Measurements from ENCODE around the gene TNN.
"Not testable (repeated sequence)": the region's sequence is repeated elsewhere in the genome, so short reads cannot be mapped to it uniquely, and the experiment has no call there.

Gene TNN

GRCh38 chr1:175034775-175035174 lies 32.9 kb upstream of the TNN start:
- no peak for TF ChIP-seq CTCF (IDR thresholded peaks at IDR 0.05; ENCODE audit: low read depth, low read length, missing control alignments)
- no peak overlapping the region for H3K4me3 ChIP-seq (replicated peaks; ENCODE audit: low read depth, low read length)
- DNase-seq (ENCODE audit: extremely low read depth, low read depth), result no peak

DNA sequence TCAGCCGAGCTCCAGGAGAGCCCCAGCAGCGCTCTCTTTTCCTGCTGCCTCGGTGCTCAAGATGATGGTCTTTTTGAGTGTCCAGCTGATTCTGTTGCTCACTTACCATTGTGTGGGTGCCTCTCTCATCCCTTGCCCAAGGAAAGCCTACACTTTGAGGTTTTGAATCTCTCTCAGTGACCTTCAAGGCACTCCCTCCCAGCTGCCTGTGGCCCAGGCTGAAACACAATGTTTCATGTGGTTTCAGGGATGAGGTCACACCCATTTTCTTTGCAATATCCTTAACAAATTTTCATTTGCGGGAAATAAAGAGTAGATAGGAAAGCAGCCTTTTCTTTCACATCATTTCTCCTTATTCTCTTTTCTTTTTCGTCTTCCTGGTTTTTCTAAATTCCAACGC lies 31.8 kb upstream of the TNN start:
- H3K4me3 ChIP-seq (replicated peaks; ENCODE audit: low read depth, low read length), result no peak overlapping the region
- no peak for DNase-seq (ENCODE audit: extremely low read depth, low read depth)
- no peak for TF ChIP-seq CTCF (IDR thresholded peaks at IDR 0.05; ENCODE audit: low read depth, low read length, missing control alignments)

DNA sequence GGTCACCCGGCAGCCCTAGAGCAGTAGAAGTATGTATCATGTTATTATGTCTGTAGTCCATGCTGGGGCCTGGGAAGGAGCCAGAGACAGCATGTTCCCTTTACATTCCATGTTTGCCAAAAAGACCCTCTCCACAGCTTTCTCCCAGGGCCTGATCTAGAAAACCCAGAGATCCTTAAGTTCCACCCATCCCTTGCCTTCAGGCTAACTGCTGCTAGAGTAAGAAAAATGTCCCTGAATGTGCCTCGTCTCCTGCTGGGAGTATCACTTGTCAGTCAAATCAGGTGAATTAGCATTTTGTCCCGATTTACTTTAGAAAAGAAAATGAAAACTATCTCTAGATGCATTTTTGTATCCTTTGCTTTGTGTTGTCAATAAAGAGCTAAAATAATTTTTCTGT lies 31.2 kb upstream of the TNN start:
- DNase-seq (ENCODE audit: extremely low read depth, low read depth), result no peak
- H3K4me3 ChIP-seq (replicated peaks; ENCODE audit: low read depth, low read length), result no peak overlapping the region
- no peak for TF ChIP-seq CTCF (IDR thresholded peaks at IDR 0.05; ENCODE audit: low read depth, low read length, missing control alignments)

- no peak for TF ChIP-seq CTCF (IDR thresholded peaks at IDR 0.05; ENCODE audit: low read depth, low read length, missing control alignments)
- no peak overlapping the region for H3K4me3 ChIP-seq (replicated peaks; ENCODE audit: low read depth, low read length)
- no peak for DNase-seq (ENCODE audit: extremely low read depth, low read depth)
Observed at GRCh38 chr1:175037416-175037815, 30.2 kb upstream of the TNN start.

GRCh38 chr1:175040324-175040879 lies 27.2 kb upstream of the TNN start:
- no peak for DNase-seq (ENCODE audit: extremely low read depth, low read depth)
- no peak overlapping the region for H3K4me3 ChIP-seq (replicated peaks; ENCODE audit: low read depth, low read length)
- TF ChIP-seq CTCF (IDR thresholded peaks at IDR 0.05; ENCODE audit: low read depth, low read length, missing control alignments), result no peak

DNA sequence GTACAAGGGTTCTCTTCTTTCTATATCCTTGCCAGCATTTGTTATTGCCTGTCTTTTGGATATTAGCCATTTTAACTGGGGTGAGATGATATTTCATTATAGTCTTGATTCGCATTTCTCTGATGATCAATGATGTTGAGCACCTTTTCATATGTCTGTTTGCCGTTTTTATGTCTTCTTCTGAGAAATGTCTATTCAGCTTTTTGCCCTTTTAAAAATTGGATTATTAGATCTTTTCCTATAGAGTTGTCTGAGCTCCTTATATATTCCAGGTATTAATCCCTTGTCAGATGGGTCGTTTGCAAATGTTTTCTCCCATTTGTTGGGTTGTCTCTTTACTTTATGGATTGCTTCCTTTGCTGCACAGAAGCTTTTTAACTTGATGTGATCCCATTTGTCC lies 25.0 kb upstream of the TNN start:
- no peak for DNase-seq (ENCODE audit: extremely low read depth, low read depth)
- TF ChIP-seq CTCF (IDR thresholded peaks at IDR 0.05; ENCODE audit: low read depth, low read length, missing control alignments), result no peak

DNA sequence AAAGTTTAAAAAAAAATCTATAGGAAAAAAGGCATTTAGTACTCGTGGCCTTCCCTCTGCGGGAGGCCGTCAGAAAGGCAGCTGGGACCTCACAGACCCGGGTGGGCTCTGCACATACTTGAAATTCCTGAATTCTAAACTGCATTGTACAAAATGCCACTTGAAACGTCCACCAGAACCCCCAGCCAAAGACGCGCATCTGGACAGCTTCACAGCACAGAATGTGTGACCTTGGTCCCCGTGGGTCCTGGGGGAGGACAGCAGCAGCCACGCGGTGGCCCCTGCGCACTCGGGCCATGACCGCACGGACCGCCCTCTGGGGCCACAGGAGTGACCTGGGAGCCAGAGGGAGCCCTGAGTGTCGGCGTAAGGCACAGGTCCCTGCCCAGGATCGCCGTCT lies 23.8 kb upstream of the TNN start:
- no peak overlapping the region for H3K4me3 ChIP-seq (replicated peaks; ENCODE audit: low read depth, low read length)
- DNase-seq (ENCODE audit: extremely low read depth, low read depth), result no peak
- no peak for TF ChIP-seq CTCF (IDR thresholded peaks at IDR 0.05; ENCODE audit: low read depth, low read length, missing control alignments)

More for the DNA sequence above, 25.0 kb upstream of the TNN start:
- no peak overlapping the region for H3K4me3 ChIP-seq (replicated peaks; ENCODE audit: low read depth, low read length)

- DNase-seq (ENCODE audit: extremely low read depth, low read depth); H3K4me3 ChIP-seq (replicated peaks; ENCODE audit: low read depth, low read length): not testable (repeated sequence)
Observed at GRCh38 chr1:175044591-175044990, 23.0 kb upstream of the TNN start.
